IMR-90 (cell line): ENCODE data around the gene UNC79.

Experiments used
- CTCF ChIP-seq: conservative IDR thresholded peaks from 2 replicates; pipeline ENCODE4 v1.5.1; 2012; ENCODE audit warnings: mild to moderate bottlenecking, low read depth, low read length, improper control_type of control experiment
- MAFK ChIP-seq: IDR thresholded peaks from 2 replicates; pipeline ENCODE4 v1.6.1; 2012; ENCODE audit warnings: low read depth, low read length, improper control_type of control experiment
- MAZ ChIP-seq: IDR thresholded peaks from 2 replicates; pipeline ENCODE4 v1.6.1; 2012; ENCODE audit warnings: low read depth, mild to moderate bottlenecking, low read length, improper control_type of control experiment, moderate library complexity, borderline replicate concordance
- NFE2L2 ChIP-seq: fragments of 150-350 bp; IDR thresholded peaks from 2 replicates; pipeline ENCODE4 v1.6.1; 2016; ENCODE audit warnings: low read depth, mild to moderate bottlenecking, low read length
- POLR2A ChIP-seq: IDR thresholded peaks from 2 replicates; pipeline ENCODE4 v1.6.1; 2012; ENCODE audit warnings: mild to moderate bottlenecking, low read depth, low read length
- RAD21 ChIP-seq: IDR thresholded peaks from 2 replicates; pipeline ENCODE4 v1.6.1; 2012; ENCODE audit warnings: low read length, improper control_type of control experiment
- RFX5 ChIP-seq: IDR thresholded peaks from 2 replicates; pipeline ENCODE4 v1.8.0; 2012; ENCODE audit warnings: low read depth, mild to moderate bottlenecking, low read length, moderate library complexity
- SMC3 ChIP-seq: fragments of 150-350 bp; IDR thresholded peaks from 2 replicates; pipeline ENCODE4 v1.6.1; 2016; ENCODE audit warnings: low read depth, mild to moderate bottlenecking, antibody characterized with exemption, low read length, moderate library complexity
- TF ChIP-seq, protein P1 (sequence below): fragments of 150-350 bp; IDR thresholded peaks from 2 replicates; pipeline ENCODE4 v1.6.1; 2016; ENCODE audit warnings: low read depth, mild to moderate bottlenecking, low read length, moderate library complexity, borderline replicate concordance

- TF ChIP-seq CTCF = no peak
- TF ChIP-seq RFX5 = no peak
- TF ChIP-seq, protein P1, sequence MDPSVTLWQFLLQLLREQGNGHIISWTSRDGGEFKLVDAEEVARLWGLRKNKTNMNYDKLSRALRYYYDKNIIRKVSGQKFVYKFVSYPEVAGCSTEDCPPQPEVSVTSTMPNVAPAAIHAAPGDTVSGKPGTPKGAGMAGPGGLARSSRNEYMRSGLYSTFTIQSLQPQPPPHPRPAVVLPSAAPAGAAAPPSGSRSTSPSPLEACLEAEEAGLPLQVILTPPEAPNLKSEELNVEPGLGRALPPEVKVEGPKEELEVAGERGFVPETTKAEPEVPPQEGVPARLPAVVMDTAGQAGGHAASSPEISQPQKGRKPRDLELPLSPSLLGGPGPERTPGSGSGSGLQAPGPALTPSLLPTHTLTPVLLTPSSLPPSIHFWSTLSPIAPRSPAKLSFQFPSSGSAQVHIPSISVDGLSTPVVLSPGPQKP = no peak
- TF ChIP-seq MAFK = no peak
- no peak for TF ChIP-seq MAZ
- no peak for TF ChIP-seq POLR2A
- TF ChIP-seq RAD21 = no peak
- TF ChIP-seq NFE2L2 = no peak
- no peak for TF ChIP-seq SMC3
Measured at GRCh38 chr14:93522221-93522620, 91.5 kb downstream of the UNC79 start.
